Esophagus squamous epithelium (tissue), 4 donors: ENCODE results near the gene SEPHS1.

Source experiments
- CTCF ChIP-seq, 6 experiments: fragments of 450-650 bp in 4 of 6; fragments of 200-600 bp in 2 of 6; sonication (generic) in 2 of 6; IDR thresholded peaks; one replicate each; pipeline ENCODE4 v1.5.1; 2016 to 2019; ENCODE audit warnings: antibody characterized with exemption in 6 of 6, mild to moderate bottlenecking in 4 of 6, moderate library complexity in 4 of 6
- POLR2A ChIP-seq, 4 donors: fragments of 450-650 bp; IDR thresholded peaks; one replicate each; pipeline ENCODE4 v1.6.1; 2017; ENCODE audit warnings: antibody characterized with exemption in 4 of 4, mild to moderate bottlenecking in 4 of 4, moderate library complexity in 3 of 4

GRCh38 chr10:13310518-13311176 lies 37.4 kb downstream of the SEPHS1 start:
- TF ChIP-seq CTCF (IDR thresholded peaks at IDR 0.05) (no peak), POLR2A (IDR thresholded peaks at IDR 0.05) (no peak)
